HG03432 (cell line): ENCODE data around the gene ADRA2A.

Source experiments
- ATAC-seq: cut with Tn5 transposase; IDR thresholded peaks from one replicate; pipeline ENCODE4 v1.9.1; 2021; ENCODE audit warnings: mild to moderate bottlenecking, moderate library complexity; ENCODE audit not compliant: unreplicated experiment

ADRA2A gene

GRCh38 chr10:111109501-111110242 is 32.8 kb downstream of the ADRA2A start:
- no peak for ATAC-seq

DNA sequence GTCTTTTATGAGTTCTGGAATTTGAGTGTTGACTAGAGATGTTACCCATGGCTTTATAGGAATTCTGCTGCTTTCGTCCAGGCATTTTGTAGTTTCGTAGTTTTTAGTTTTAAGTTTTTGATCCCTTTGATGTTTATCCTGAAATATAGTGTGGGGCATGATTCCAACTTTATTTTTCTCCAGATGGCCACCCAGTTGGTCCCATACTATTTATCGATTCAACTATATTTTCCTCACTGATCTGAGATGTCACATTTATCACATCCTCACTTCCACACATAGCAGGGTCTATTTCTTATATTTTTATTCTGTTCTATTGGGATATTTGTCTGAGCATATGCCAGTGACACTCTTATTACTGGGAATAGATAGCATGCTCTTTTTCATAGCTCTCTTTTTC is 33.9 kb downstream of the ADRA2A start:
- ATAC-seq = no peak

- ATAC-seq = no peak
Measured at GRCh38 chr10:111112333-111112732, 35.5 kb downstream of the ADRA2A start.

DNA sequence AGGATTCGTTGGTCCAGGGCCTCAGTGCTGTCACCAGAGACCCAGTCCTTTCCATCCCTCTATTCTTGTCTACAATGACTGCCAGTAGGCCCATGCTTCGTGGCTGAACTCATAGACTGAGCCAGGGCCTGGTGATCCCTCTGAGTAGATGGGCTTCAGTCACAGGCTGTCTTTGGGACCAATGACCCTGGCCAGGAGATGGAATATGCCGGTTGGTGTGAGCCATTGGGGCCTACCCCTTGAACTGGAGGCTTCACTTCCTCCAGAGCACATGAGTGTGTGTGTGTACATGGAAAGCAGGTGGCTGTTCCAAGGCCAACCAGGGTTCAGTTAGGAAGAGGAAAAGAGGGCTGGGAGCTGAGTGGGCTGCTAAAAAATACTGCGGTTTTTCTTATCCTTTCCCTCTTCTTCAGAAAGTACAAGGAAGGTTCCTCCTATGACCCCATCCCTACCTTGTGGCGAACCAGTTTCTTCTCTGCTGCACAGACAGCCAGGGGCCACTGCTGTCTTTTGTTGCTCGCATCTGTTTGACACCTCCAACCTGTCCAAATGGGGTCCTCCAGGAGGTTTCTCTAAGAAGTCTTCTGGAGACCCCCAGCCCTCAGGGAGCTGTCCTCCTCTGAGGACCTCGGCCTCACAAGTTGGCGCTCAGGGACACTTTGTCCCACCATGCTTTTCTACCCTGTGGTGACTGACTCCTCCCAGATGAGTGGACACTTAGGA is 36.6 kb downstream of the ADRA2A start:
- ATAC-seq = no peak

- ATAC-seq = no peak
Measured at GRCh38 chr10:111113961-111114757, 37.3 kb downstream of the ADRA2A start.

GRCh38 chr10:111114758-111115500 is 38.1 kb downstream of the ADRA2A start:
- ATAC-seq = no peak

GRCh38 chr10:111116211-111116610 is 39.4 kb downstream of the ADRA2A start:
- no peak for ATAC-seq

- ATAC-seq = no peak
Measured at GRCh38 chr10:111116762-111117445, 40.1 kb downstream of the ADRA2A start.

DNA sequence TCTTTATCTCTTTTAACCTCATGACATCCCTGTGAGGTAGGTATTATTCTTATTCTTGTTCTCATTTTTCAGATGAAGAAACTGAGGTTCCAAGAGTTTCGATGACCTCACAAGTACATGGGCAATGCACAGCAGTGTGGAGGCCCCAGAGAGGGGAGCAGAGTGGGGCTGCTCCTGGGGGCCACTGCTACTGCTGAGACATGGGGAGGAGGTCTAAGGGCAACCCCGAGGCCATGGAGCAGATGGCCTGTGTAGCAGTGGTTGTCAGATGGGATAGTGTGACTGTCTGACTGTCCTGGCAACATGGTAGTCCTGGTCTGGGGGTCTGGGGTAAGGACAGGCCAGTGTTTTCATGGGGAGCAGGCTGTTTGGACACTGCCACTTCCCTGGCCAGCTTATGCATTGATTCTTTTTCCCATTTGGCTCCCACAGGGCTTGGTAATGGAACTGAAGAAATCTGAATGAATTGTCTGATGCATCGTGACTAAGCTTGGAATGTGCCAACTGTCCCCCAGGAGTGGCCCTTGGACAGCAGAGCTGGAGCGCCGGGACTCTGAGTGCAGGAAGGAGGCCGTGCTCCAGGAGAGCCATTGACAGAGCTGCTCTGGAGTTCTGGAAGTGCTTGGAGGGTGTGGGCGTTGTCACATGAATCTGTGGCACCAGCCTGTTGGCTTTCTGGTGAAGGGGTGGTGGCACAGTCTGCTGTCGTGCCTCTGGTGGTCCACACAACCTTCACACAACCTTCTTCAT is 40.9 kb downstream of the ADRA2A start:
- no peak for ATAC-seq

DNA sequence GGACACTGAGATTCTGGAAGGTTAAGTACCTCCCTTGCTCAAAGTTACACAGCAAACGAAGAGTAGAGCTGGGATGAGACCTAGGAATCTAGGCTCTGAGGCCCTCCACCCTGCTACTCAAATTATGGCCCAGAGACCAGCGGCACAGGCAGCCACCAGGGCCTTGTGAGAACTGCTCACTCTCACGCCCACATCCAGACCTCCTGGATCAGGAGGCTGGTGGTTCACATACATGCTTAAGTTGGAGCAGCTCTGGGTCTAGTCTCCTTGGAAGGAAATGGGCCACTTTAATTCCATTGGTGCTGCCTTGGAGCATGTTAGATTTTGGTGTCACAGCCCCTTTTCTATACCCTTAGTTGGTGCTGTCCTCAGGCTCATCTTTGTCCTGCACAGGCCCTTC is 41.9 kb downstream of the ADRA2A start:
- ATAC-seq = no peak

DNA sequence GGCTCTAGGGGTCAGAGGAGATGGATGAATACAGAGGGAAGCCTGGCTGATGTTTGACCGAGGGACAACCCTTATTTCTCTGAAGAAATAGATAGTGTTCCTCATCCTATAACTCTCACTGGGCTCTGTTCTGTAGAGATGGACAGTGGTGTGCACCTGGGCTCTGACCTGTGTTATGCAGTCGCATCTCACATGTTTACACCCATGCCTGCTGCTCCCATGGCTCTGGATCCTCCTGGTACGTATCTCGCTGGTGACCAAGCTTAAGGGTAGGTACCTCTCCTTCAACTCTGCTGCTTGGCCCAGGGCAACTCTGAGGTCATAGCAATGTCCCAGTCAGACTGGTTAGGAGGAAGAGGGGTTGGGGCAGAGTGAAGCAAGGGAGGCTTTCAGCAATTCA is 42.8 kb downstream of the ADRA2A start:
- ATAC-seq = no peak

DNA sequence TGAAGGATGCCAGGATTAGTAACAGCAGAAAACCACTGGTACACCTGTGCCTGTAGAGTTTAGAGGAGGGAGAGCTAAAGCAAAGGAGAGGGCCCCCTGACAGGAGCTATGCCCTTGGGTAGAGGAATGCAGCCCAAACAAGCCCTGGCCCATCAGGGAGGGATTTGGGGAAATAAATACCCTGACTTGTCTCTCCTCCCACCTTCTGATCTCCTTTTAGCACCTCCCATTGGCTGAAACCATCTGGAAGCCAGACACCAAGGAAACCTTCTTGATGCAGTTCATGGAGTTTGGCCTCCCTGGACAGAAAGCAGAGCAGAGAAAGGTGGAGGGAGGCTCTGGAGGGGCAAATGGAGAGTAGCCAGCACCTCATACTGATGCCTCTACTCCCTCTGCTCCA is 45.3 kb downstream of the ADRA2A start:
- ATAC-seq = no peak

DNA sequence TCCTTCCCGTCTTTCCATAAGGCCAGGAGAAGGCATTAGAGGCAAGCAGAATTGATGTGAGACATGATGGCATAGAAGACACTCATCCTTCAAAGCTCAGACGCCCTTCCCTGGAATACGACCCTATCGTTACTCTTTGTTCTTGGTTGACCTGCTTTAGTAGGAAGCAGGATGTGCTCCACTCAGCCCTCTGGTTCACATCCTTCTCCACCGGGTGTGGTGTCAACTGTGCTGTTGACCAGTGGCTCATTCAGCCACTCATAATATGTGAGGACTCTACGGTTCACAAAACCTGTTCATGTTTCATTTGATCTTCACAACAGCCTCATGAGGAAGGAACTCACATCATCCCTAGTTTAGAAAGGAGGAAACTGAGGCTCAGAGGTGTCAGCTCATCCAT is 47.1 kb downstream of the ADRA2A start:
- no peak for ATAC-seq

DNA sequence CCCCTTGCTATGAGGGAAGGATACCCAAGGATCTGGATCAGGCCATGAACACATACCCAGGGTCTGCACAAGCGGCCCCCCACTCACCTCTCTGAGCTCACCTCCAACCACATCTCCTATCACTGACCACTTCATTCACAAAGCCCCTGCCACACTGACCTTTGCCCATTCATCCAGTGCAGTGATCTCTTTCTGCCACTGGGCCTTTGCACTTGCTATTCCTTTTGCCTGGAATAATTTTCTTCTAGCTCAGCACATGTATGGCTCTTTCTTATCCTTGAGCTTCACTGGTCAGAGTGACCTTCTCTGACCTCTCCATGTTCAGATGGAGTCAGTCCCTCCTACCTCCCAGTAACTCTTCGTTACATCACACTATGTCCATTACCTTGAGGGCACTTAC is 48.3 kb downstream of the ADRA2A start:
- ATAC-seq = no peak

DNA sequence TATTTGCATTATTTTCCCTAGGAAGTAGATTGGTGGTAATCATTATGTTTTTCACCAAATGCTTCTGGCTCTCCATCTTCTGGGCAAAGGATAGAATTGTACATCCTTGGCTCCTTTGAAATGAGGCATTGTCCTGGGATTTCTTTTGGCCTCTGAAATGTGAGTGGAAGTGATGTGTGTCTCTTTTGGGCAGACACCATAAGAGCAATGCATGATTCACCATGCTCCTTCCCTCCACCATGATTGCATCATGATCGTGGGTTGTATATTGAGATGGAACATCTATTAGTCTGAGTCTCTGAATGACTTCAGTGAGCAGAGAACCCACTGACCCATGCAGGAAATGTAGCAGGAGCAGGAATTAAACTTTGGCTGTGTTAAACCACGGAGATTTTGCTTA is 49.2 kb downstream of the ADRA2A start:
- ATAC-seq = no peak

GRCh38 chr10:111127081-111127848 is 50.4 kb downstream of the ADRA2A start:
- no peak for ATAC-seq

DNA sequence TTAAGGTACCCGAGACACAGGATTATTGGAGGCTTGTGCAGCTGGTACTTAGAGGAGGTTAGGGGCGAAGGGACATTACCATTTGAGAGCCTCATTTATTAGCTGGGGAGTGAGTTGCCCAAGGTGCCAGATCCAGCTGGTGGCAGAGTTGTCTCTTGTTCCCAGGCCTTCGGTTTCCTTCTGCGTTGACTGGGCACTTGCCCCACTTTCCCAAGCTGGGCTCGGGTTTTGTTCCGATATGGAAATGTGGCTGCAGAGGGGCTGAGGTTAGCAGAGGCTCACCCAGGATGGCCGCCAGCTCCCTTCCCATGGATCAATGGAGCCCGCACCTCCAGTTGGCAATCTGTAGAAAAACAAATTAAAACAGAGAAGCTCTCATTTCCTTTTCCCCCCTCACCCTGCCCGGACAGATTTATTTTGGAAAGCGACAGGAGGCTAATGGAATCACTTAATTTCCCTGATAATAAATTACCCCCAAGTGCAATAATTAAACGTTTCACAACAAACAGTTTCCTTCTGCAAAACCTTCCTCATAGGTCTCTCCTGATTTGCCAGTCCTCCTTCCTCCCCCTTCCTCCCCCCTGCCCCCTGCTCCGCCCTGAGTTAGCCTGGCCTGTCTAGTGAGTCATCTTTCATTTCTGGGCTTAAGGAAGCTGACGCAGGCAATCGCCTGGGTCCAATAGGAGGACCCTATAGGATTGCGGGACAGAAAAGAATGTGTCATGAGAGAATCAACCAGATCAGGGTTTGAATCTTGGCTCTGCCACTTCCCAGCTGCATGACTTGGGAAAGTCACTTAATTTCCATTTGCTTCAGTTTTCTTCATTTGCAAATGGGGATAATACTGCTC is 51.7 kb downstream of the ADRA2A start:
- no peak for ATAC-seq

- no peak for ATAC-seq
Measured at GRCh38 chr10:111129363-111129762, 52.5 kb downstream of the ADRA2A start.
